ENCODE measurements around the gene RAB7B.

RAB7B gene

GRCh38 chr1:205972081-205972480 lies 31.1 kb downstream of the RAB7B start:
- DNase-seq = no peak

- DNase-seq = no peak
Measured at GRCh38 chr1:205971082-205971481, 32.1 kb downstream of the RAB7B start.

GRCh38 chr1:205970486-205970885 lies 32.7 kb downstream of the RAB7B start:
- no peak for DNase-seq

- DNase-seq = peak; percentile 62
Measured at GRCh38 chr1:205969229-205969628, 34.0 kb downstream of the RAB7B start.

GRCh38 chr1:205967554-205968335 lies 35.5 kb downstream of the RAB7B start:
- DNase-seq = peak; percentile 26

GRCh38 chr1:205965036-205965884 lies 37.9 kb downstream of the RAB7B start:
- DNase-seq = no peak

- DNase-seq = no peak
Measured at GRCh38 chr1:205963352-205964155, 39.6 kb downstream of the RAB7B start.

GRCh38 chr1:205962821-205963221 lies 40.4 kb downstream of the RAB7B start:
- DNase-seq = no peak

GRCh38 chr1:205961991-205962820 lies 41.0 kb downstream of the RAB7B start:
- no peak for DNase-seq

- no peak for DNase-seq
Measured at GRCh38 chr1:205961405-205961804, 41.8 kb downstream of the RAB7B start.

GRCh38 chr1:205959789-205960188 lies 43.4 kb downstream of the RAB7B start:
- no peak for DNase-seq

- no peak for DNase-seq
Measured at GRCh38 chr1:205955499-205955898, 47.7 kb downstream of the RAB7B start.

- DNase-seq = no peak
Measured at GRCh38 chr1:205954819-205955404, 48.3 kb downstream of the RAB7B start.

GRCh38 chr1:205951746-205952145 lies 51.4 kb downstream of the RAB7B start:
- DNase-seq = no peak

GRCh38 chr1:205950826-205951549 lies 52.2 kb downstream of the RAB7B start:
- no peak for DNase-seq

- no peak for DNase-seq
Measured at GRCh38 chr1:205950280-205950679, 52.9 kb downstream of the RAB7B start.

GRCh38 chr1:205949753-205950152 lies 53.4 kb downstream of the RAB7B start:
- DNase-seq = no peak

- DNase-seq = no peak
Measured at GRCh38 chr1:205948886-205949285, 54.3 kb downstream of the RAB7B start.

GRCh38 chr1:205948039-205948438 lies 55.2 kb downstream of the RAB7B start:
- DNase-seq = no peak

- DNase-seq = no peak
Measured at GRCh38 chr1:205947024-205947423, 56.2 kb downstream of the RAB7B start.

- no peak for DNase-seq
Measured at GRCh38 chr1:205945069-205945468, 58.1 kb downstream of the RAB7B start.
